Left ventricle myocardium inferior (tissue), 1 donor: ENCODE measurements around the gene RFC2. TPM values are rescaled to one million over a fixed set of nuclear protein-coding genes. Genes with fewer than 3 reads are reported as not detected.
A peak's percentile ranks its signal among the peaks of the same experiment; 100 is the strongest.

ENCODE experiments used
- DNase-seq: peaks from one replicate; pipeline ENCODE4 v3.0.0-alpha.2; 2020
- H3K27ac ChIP-seq: fragments of 200-600 bp; replicated peaks from 2 replicates; pipeline ENCODE4 v1.8.0; 2021
- H3K27me3 ChIP-seq: fragments of 200-600 bp; 2 replicates; pipeline ENCODE4 v1.8.0; 2021; ENCODE audit warnings: low read depth
- H3K36me3 ChIP-seq: fragments of 200-600 bp; 2 replicates; pipeline ENCODE4 v1.8.0; 2021
- H3K4me1 ChIP-seq: fragments of 200-600 bp; 2 replicates; pipeline ENCODE4 v1.8.0; 2021
- H3K4me3 ChIP-seq: fragments of 200-600 bp; 2 replicates; pipeline ENCODE4 v1.8.0; 2021; ENCODE audit warnings: mild to moderate bottlenecking, moderate library complexity
- H3K9me3 ChIP-seq: fragments of 200-600 bp; replicated peaks from 2 replicates; pipeline ENCODE4 v1.8.0; 2021
- intact Hi-C: fragments of 100-400 bp; cut with micrococcal nuclease; formaldehyde crosslinking; loops from one replicate; pipeline ENCODE4 v1.11.0; 2022
- total RNA-seq: library from RNA; stranded (reverse); fragmentation: NEBNext Ultra II Directional; extraction: Animal tissue kit (Norgen Biotek cat#: 25700); gene quantifications from one replicate; pipeline ENCODE4 v1.2.1, GENCODE V29; 2021
- TF ChIP-seq, protein P1 (sequence below): fragments of 200-600 bp; IDR thresholded peaks from 2 replicates; pipeline ENCODE4 v1.8.0; 2021; ENCODE audit warnings: antibody characterized with exemption, mild to moderate bottlenecking, borderline replicate concordance
- donor health status: DM: no; HTN: yes; CAD: no; lungs with severe emphysema.

RFC2 gene
- total RNA-seq, 1 donor from 2014 or later = 8.7 TPM

DNA sequence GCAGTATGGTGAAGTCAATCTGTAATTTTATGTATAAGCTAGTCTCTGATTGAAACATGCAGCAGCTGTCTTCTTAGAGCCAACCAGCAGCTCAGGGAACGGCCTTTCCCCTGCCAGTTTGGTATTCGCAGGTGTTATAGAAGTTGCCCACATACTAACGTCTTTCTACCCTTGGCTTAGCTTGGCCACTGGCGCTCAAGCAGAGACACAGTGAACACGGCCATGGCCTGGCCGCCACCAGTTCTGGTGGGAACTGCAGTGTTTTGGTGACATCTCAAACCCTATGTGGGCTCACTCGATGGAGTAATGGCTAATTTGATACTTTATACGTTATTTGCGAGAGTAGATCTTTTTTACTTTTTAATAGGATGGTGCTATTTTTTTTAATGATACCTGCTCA, 63.0 kb downstream of the RFC2 start:
- no peak overlapping the region for H3K27ac ChIP-seq
- peaks cover 84% of the 10 kb centered on the region for H3K36me3 ChIP-seq
- TF ChIP-seq, protein P1, sequence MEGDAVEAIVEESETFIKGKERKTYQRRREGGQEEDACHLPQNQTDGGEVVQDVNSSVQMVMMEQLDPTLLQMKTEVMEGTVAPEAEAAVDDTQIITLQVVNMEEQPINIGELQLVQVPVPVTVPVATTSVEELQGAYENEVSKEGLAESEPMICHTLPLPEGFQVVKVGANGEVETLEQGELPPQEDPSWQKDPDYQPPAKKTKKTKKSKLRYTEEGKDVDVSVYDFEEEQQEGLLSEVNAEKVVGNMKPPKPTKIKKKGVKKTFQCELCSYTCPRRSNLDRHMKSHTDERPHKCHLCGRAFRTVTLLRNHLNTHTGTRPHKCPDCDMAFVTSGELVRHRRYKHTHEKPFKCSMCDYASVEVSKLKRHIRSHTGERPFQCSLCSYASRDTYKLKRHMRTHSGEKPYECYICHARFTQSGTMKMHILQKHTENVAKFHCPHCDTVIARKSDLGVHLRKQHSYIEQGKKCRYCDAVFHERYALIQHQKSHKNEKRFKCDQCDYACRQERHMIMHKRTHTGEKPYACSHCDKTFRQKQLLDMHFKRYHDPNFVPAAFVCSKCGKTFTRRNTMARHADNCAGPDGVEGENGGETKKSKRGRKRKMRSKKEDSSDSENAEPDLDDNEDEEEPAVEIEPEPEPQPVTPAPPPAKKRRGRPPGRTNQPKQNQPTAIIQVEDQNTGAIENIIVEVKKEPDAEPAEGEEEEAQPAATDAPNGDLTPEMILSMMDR = no peak
- peaks cover 29% of the 10 kb centered on the region for H3K4me1 ChIP-seq
- H3K9me3 ChIP-seq = no peaks in the 10 kb centered on the region
- no peaks in the 10 kb centered on the region for H3K27me3 ChIP-seq
- no peak for DNase-seq
- no peak overlapping the region for H3K4me3 ChIP-seq
- intact Hi-C loops = no loop called here

DNA sequence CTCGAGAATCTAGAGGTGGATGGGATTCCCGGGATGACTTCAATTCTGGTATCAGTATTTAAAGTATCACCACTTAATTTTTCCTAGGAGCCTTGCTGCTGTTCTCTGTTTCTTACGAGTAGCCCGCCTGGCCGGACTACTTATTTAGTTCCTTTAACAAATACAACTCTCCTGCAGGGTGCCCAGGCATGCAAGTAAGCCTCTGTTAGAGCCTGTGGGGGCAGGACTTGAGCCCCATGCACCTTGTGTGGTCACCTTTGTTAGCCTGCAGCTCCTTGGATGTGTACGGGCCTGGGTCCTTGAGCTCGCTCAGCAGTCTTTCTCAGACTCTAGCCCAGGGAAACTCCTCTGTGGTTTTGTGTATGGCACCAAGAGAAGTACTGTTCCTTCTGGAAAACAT, 63.9 kb downstream of the RFC2 start:
- Histone ChIP-seq H3K4me1 (peaks cover 38% of the 10 kb centered on the region), H3K27ac (no peak overlapping the region), H3K27me3 (no peaks in the 10 kb centered on the region), H3K4me3 (no peak overlapping the region), H3K9me3 (no peaks in the 10 kb centered on the region), H3K36me3 (peaks cover 75% of the 10 kb centered on the region)
- TF ChIP-seq, protein P1 = no peak
- intact Hi-C loops = no loop called here
- DNase-seq = no peak

DNA sequence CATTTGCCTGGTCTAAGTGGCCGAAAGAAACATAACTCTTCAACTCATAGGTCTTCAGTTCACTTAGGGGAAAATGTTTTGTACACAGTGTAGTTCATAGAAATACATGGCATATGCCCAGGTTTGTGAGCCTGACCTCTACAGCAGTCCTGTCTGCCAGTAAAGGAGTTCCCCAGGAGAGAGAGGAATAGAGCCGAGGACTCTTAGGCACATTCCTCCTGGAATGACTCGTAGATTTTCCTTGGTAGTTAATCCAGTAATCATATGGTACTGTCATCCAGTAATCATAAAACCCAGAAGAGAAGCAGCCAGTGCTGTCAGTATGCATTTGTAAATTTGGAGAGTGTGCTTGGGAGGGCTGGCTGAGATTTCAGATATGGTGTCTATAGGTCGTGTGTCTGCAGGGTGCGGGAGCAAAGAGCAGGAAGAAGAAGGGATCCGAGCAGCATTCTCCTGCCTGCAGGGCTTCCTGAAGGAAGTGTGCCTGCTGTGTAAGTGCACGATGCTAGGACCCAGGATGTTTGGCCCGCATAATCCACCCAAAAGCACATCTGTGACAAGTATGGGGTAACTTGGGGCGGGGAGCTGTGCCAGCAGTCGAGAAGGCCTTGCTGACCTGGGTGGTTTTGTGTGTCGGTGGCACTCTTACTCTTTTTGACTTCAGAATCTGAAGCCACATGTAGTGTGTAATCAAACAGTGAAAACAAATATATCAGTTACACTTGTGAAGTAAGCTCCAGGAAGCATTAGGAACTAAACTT, 66.1 kb downstream of the RFC2 start:
- Histone ChIP-seq H3K27ac (peak overlapping the region; percentile 51), H3K9me3 (no peaks in the 10 kb centered on the region), H3K27me3 (no peaks in the 10 kb centered on the region), H3K36me3 (peaks cover 54% of the 10 kb centered on the region), H3K4me3 (no peak overlapping the region), H3K4me1 (peaks cover 60% of the 10 kb centered on the region)
- intact Hi-C loops = no loop called here
- no peak for DNase-seq
- TF ChIP-seq, protein P1 = no peak

DNA sequence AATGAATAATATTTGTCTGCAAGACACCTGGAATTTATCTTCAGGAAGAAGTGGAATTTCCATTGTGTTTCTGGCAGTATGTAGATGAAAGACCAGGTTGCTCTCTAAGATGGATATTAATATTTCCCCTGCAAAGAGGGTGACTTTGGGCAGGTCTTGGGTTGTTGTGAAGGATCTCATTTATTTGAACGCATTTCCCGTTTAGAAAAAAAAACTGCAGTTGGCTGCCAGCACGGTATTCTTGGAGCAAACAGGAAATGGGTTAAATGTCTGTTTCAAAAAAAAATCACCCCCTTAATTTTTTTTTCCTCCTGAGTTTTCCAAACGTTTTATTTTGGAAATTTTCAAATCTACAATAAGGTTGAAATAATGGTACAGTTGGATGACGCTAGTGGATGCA, 68.6 kb downstream of the RFC2 start:
- H3K36me3 ChIP-seq = peaks cover 34% of the 10 kb centered on the region
- no peak for DNase-seq
- TF ChIP-seq, protein P1 = no peak
- no peaks in the 10 kb centered on the region for H3K9me3 ChIP-seq
- H3K27me3 ChIP-seq = no peaks in the 10 kb centered on the region
- H3K27ac ChIP-seq = peak overlapping the region; percentile 52
- intact Hi-C loops = no loop called here
- peaks cover 85% of the 10 kb centered on the region for H3K4me1 ChIP-seq
- peak overlapping the region; percentile 3 for H3K4me3 ChIP-seq

DNA sequence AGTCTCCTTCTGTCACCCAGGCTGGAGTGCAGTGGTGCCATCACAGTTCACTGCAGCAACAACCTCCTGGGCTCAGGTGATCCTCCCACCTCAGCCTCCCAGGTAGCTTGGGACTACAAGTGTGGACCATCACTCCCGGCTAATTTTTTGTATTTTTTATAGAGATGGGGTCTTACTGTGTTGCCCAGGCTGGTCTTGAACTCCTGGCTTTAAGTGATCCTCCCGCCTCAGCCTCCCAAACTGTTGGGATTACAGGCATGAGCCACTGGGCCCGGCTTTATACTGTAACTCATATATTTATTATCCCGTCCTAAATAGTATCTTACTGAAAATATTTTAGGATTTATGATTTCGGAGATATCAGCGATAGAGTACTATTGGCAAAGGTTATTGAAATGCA, 69.2 kb downstream of the RFC2 start:
- H3K27me3 ChIP-seq = no peaks in the 10 kb centered on the region
- intact Hi-C loops = no loop called here
- DNase-seq = no peak
- peak overlapping the region; percentile 52 for H3K27ac ChIP-seq
- no peak overlapping the region for H3K4me3 ChIP-seq
- TF ChIP-seq, protein P1 = no peak
- peaks cover 29% of the 10 kb centered on the region for H3K36me3 ChIP-seq
- peaks cover 91% of the 10 kb centered on the region for H3K4me1 ChIP-seq
- H3K9me3 ChIP-seq = no peaks in the 10 kb centered on the region
